Measurements from ENCODE around the gene CCDC152. TPM values are rescaled to one million over a fixed set of nuclear protein-coding genes. Genes with fewer than 3 reads are reported as not detected.

Gene CCDC152
- total and polyA plus RNA-seq, 2 of the 13 experiments (the other 11 are each of a cell fraction or from before 2014, with no cell fraction given), result 0.20 to 0.36 TPM

- TF ChIP-seq SOX5 (CRISPR knock-in tag; IDR thresholded peaks at IDR 0.05; ENCODE audit: borderline replicate concordance), result peak; percentile 92
- no peak for TF ChIP-seq TEAD2 (CRISPR knock-in tag; IDR thresholded peaks at IDR 0.05)
- TF ChIP-seq GLI4 (CRISPR knock-in tag; IDR thresholded peaks at IDR 0.05; ENCODE audit: borderline replicate concordance), result no peak
- peak; percentile 98 for TF ChIP-seq PRDM10 (CRISPR knock-in tag; IDR thresholded peaks at IDR 0.05; ENCODE audit: low read depth)
- no peak for TF ChIP-seq ZNF879 (CRISPR knock-in tag; IDR thresholded peaks at IDR 0.05)
- TF ChIP-seq PAXIP1 (CRISPR knock-in tag; conservative IDR thresholded peaks at IDR 0.05), result peak; percentile 96
- TF ChIP-seq ZNF563 (CRISPR knock-in tag; IDR thresholded peaks at IDR 0.05), result no peak
- no peak for TF ChIP-seq MAZ (IDR thresholded peaks at IDR 0.05; ENCODE audit: borderline replicate concordance, low read depth, low read length)
- TF ChIP-seq MAZ (CRISPR knock-in tag; IDR thresholded peaks at IDR 0.05; ENCODE audit: low read depth), result peak; percentile 45; the same call in 1 of the 2 replicates
- TF ChIP-seq ZNF670 (CRISPR knock-in tag; IDR thresholded peaks at IDR 0.05; ENCODE audit: borderline replicate concordance), result no peak; the same call in none of the 2 replicates
- TF ChIP-seq GMEB2 (CRISPR knock-in tag; IDR thresholded peaks at IDR 0.05; ENCODE audit: low read depth), result peak; percentile 42; the same call in 1 of the 2 replicates
- TF ChIP-seq FOXA3 (CRISPR knock-in tag; IDR thresholded peaks at IDR 0.05), result peak; percentile 97
- TF ChIP-seq ZNF143 (CRISPR knock-in tag; IDR thresholded peaks at IDR 0.05), result no peak
- no peak for TF ChIP-seq ZNF598 (CRISPR knock-in tag; IDR thresholded peaks at IDR 0.05; ENCODE audit: borderline replicate concordance)
- no peak for TF ChIP-seq DZIP1 (CRISPR knock-in tag; IDR thresholded peaks at IDR 0.05)
- 0 out of 2 replicates have a peak, but pooled peaks have one; percentile 67 for TF ChIP-seq KDM4B (CRISPR knock-in tag; IDR thresholded peaks at IDR 0.05)
- peak; percentile 90 for TF ChIP-seq HDAC1 (CRISPR knock-in tag; IDR thresholded peaks at IDR 0.05)
These were observed 55.2 kb downstream of the CCDC152 start, which contains the start of gene SELENOP (continued) for GRCh38 chr5:42811591-42812446.

Data from HepG2 (cell line).